Prostate gland (tissue), 2 donors: ENCODE data around the gene VENTX.

ENCODE experiments used
- CTCF ChIP-seq, 4 experiments: fragments of 200-600 bp in 2 of 4; fragments of 450-650 bp in 2 of 4; sonication (generic) in 2 of 4; IDR thresholded peaks; 1 replicate in 3 of 4; 2 replicates in 1 of 4; pipeline ENCODE4 v1.5.1; 2016 to 2019; ENCODE audit warnings: antibody characterized with exemption in 4 of 4, mild to moderate bottlenecking in 2 of 4, moderate library complexity in 2 of 4
- POLR2A ChIP-seq: fragments of 450-650 bp; IDR thresholded peaks from one replicate; pipeline ENCODE4 v1.6.1; 2016; ENCODE audit warnings: antibody characterized with exemption, mild to moderate bottlenecking
- POLR2AphosphoS5 ChIP-seq: sonication (generic); formaldehyde crosslinking; IDR thresholded peaks from one replicate; pipeline ENCODE4 v1.6.1; 2017; ENCODE audit warnings: antibody characterized with exemption

- TF ChIP-seq CTCF (IDR thresholded peaks at IDR 0.05) (no peak), POLR2A (no peak), POLR2AphosphoS5 (no peak)
Measured at GRCh38 chr10:133270204-133270603, 32.5 kb downstream of the VENTX start.
